ENCODE results near the gene PDE4A.
A peak's percentile ranks its signal among the peaks of the same experiment; 100 is the strongest.

GRCh38 chr19:10399878-10400277, 20.5 kb upstream of the PDE4A start:
- no peak for TF ChIP-seq CTCF (IDR thresholded peaks at IDR 0.05 in 4 of 5, conservative IDR thresholded peaks at IDR 0.05 in 1 of 5)
- peak; percentile 22 to 40 for TF ChIP-seq POLR2A (IDR thresholded peaks at IDR 0.05)

Data from gastrocnemius medialis (tissue), 4 donors.